Measurements from ENCODE around the gene S100A5.

S100A5 gene

DNA sequence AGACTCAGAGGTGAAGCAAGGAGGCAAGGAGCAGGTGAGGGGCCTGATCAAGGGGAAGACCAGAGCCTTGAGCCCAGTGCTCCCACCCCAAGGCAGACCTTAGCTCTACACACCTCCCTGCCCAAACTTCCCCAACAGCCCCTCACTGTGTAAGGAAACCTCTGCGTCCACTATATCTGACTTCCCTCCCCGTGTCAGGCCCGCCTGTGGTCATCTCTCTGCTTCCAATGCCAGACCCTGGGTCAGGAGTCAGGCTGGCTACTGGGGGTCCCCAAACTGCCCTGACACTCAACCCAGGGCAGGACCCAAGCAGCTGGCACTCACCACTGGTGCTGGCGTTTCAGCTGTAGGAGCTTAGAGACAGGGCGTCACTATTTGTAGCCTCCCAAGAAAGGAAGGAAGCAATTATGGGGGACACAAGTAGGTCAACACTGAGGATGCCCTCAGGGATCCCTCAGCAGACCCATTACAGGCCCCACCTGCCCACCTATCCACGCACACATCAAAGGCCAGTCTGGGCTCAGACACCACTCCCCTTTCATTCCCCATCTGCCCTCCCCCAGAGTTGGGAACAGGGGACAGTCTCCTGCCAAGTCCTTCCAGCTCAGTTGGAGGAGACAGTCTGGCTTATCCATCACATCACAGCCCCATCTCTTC lies 9.1 kb upstream of the S100A5 start:
- Histone ChIP-seq H3F3A (ENCODE audit: low read depth) (peaks cover 10% of the 10 kb centered on the region), H3K36me3 (ENCODE audit: insufficient read depth, low read length) (no peaks in the 10 kb centered on the region), H3K9me2 (replicated peaks; ENCODE audit: low read depth, low read length) (no peaks in the 10 kb centered on the region), H3K27me3 (ENCODE audit: insufficient read depth, low read length, poor library complexity, severe bottlenecking) (no peaks in the 10 kb centered on the region), H4K20me1 (ENCODE audit: insufficient read depth, low read length, poor library complexity, severe bottlenecking) (peaks cover under 1% of the 10 kb centered on the region), H3K9me3 (ENCODE audit: insufficient read depth, low read depth, low read length) (no peaks in the 10 kb centered on the region), H3K4me3 (ENCODE audit: low read length, poor library complexity, severe bottlenecking) (no peak overlapping the region), H3K4me1 (ENCODE audit: insufficient read depth, low read length, poor library complexity, severe bottlenecking) (peaks cover 60% of the 10 kb centered on the region), H2AFZ (ENCODE audit: low read length) (no peak overlapping the region), H3K9ac (ENCODE audit: low read depth, low read length, poor library complexity, severe bottlenecking) (no peak overlapping the region), H3K4me2 (ENCODE audit: low read depth, low read length, poor library complexity, severe bottlenecking) (no peak overlapping the region), H3K79me2 (ENCODE audit: insufficient read depth, low read length) (peaks cover 9% of the 10 kb centered on the region)
- no peak for TF ChIP-seq EZH2phosphoT487 (IDR thresholded peaks at IDR 0.05; ENCODE audit: borderline replicate concordance)
- no peak for TF ChIP-seq CTCF (conservative IDR thresholded peaks at IDR 0.05; ENCODE audit: low read length)

DNA sequence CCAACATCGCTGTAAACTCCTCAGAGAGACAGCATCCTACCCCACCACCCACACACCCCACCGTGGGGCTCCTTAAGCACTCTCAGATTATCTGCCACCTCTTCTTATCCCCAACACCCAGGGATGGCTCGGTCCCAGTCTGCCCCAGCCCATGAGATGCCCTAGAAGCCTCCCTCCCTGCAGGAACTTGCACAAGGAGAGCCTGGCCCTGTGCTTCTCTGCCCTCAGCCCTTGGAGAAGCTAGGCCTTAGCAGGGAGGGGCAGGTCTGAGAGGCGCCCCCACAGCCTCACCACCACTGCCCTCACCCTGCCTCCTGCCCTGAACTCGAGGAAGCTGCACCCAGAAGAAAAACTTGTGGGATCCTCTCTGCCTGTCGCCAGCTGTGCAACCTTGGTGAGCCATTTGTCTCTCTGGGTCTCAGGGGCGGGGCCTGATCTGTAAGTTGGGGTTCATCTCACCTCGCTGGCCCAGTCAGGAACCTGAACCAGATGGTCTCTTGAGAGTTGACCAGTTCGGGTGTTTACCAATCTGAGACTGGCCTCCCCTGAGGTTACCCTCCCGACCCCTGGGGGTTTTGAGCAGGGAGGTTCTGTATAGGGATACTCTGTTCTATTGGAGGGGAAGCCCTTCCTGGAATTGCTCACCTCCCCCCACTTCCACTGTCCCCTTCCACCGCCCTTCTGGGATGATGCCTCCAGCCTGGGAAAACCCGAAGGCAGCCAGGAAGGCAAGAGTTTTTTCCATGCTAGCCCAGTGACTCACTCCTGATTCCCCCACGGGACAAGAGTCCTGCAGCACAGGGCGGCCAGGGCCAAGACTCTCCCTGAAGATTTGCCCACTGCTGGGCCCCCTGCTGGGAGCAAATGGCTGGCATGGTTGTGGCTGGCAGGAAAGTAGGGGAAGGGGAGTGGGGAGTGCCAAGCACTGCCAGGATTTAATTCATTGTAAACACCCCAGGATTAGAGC lies 8.3 kb upstream of the S100A5 start, which contains the start of gene S100A3:
Gene S100A3, minus strand, starts transcription at position 537 of the 967 bp plus-strand sequence. CDS start 773 bp downstream, outside the sequence.
- no peaks in the 10 kb centered on the region for H3K27me3 ChIP-seq (ENCODE audit: insufficient read depth, low read length, poor library complexity, severe bottlenecking)
- no peak within 1 kb of the TSS for H2AFZ ChIP-seq (ENCODE audit: low read length)
- no peaks in the 10 kb centered on the region for H3K9me3 ChIP-seq (ENCODE audit: insufficient read depth, low read depth, low read length)
- peaks cover 9% of the 10 kb centered on the region for H4K20me1 ChIP-seq (ENCODE audit: insufficient read depth, low read length, poor library complexity, severe bottlenecking)
- H3K9ac ChIP-seq (ENCODE audit: low read depth, low read length, poor library complexity, severe bottlenecking): no peak within 1 kb of the TSS
- peaks cover 7% of the 10 kb centered on the region; the same call in 1 of the 2 replicates for H3K36me3 ChIP-seq (ENCODE audit: insufficient read depth, low read length)
- TF ChIP-seq CTCF (conservative IDR thresholded peaks at IDR 0.05; ENCODE audit: low read length) (no peak), EZH2phosphoT487 (IDR thresholded peaks at IDR 0.05; ENCODE audit: borderline replicate concordance) (no peak)
- H3K4me1 ChIP-seq (ENCODE audit: insufficient read depth, low read length, poor library complexity, severe bottlenecking): peaks cover 63% of the 10 kb centered on the region
- H3K4me3 ChIP-seq (ENCODE audit: low read length, poor library complexity, severe bottlenecking): no peak within 1 kb of the TSS
- no peaks in the 10 kb centered on the region for H3K9me2 ChIP-seq (replicated peaks; ENCODE audit: low read depth, low read length)
- H3F3A ChIP-seq (ENCODE audit: low read depth): peaks cover 10% of the 10 kb centered on the region
- H3K4me2 ChIP-seq (ENCODE audit: low read depth, low read length, poor library complexity, severe bottlenecking): no peak within 1 kb of the TSS
- H3K79me2 ChIP-seq (ENCODE audit: insufficient read depth, low read length): peaks cover 18% of the 10 kb centered on the region

- Histone ChIP-seq H2AFZ (ENCODE audit: low read length) (no peak overlapping the region), H3K36me3 (ENCODE audit: insufficient read depth, low read length) (peaks cover 13% of the 10 kb centered on the region; the same call in 1 of the 2 replicates), H3K79me2 (ENCODE audit: insufficient read depth, low read length) (peaks cover 29% of the 10 kb centered on the region), H4K20me1 (ENCODE audit: insufficient read depth, low read length, poor library complexity, severe bottlenecking) (peaks cover 20% of the 10 kb centered on the region), H3K9me2 (replicated peaks; ENCODE audit: low read depth, low read length) (no peaks in the 10 kb centered on the region), H3K4me2 (ENCODE audit: low read depth, low read length, poor library complexity, severe bottlenecking) (peak overlapping the region; percentile 98), H3K4me3 (ENCODE audit: low read length, poor library complexity, severe bottlenecking) (no peak overlapping the region), H3K9me3 (ENCODE audit: insufficient read depth, low read depth, low read length) (no peaks in the 10 kb centered on the region), H3K27me3 (ENCODE audit: insufficient read depth, low read length, poor library complexity, severe bottlenecking) (no peaks in the 10 kb centered on the region), H3F3A (ENCODE audit: low read depth) (peaks cover 10% of the 10 kb centered on the region), H3K4me1 (ENCODE audit: insufficient read depth, low read length, poor library complexity, severe bottlenecking) (peaks cover 67% of the 10 kb centered on the region), H3K9ac (ENCODE audit: low read depth, low read length, poor library complexity, severe bottlenecking) (peak overlapping the region; percentile 95)
- TF ChIP-seq CTCF (conservative IDR thresholded peaks at IDR 0.05; ENCODE audit: low read length): no peak
- TF ChIP-seq EZH2phosphoT487 (IDR thresholded peaks at IDR 0.05; ENCODE audit: borderline replicate concordance): no peak
Measured at GRCh38 chr1:153547560-153548551, 7.1 kb upstream of the S100A5 start.
